HL-60 (cell line): ENCODE results near the gene KANSL1.

Source experiments
- CTCF ChIP-seq: IDR thresholded peaks from one replicate; pipeline ENCODE4 v1.5.1; 2011; ENCODE audit warnings: low read length, control low read depth, inconsistent platforms; ENCODE audit not compliant: insufficient read depth
- REST ChIP-seq: IDR thresholded peaks from 2 replicates; pipeline ENCODE4 v1.6.1; 2012; ENCODE audit warnings: low read depth; ENCODE audit not compliant: insufficient replicate concordance
- SPI1 ChIP-seq: IDR thresholded peaks from 2 replicates; pipeline ENCODE4 v1.6.1; 2012; ENCODE audit warnings: low read depth, mild to moderate bottlenecking, borderline replicate concordance

- TF ChIP-seq CTCF (no peak), REST (no peak), SPI1 (no peak)
Measured at GRCh38 chr17:46010597-46011186, 182.5 kb downstream of the KANSL1 start.
